OCI-LY3 (cell line): ENCODE results near the gene RPN2.

Experiments used
- CTCF ChIP-seq: fragments of 200-600, 300-600 bp; sonication (generic); IDR thresholded peaks from 2 replicates; pipeline ENCODE4 v1.5.1; 2014; ENCODE audit warnings: antibody characterized with exemption, low read length, low read depth
- EZH2phosphoT487 ChIP-seq: fragments of 200-600 bp; shearing (Covaris generic); IDR thresholded peaks from 2 replicates; pipeline ENCODE4 v1.6.1; 2018; ENCODE audit warnings: antibody characterized with exemption, mixed run types, low read depth

GRCh38 chr20:37247547-37247946, 68.4 kb downstream of the RPN2 start:
- TF ChIP-seq CTCF: no peak
- TF ChIP-seq EZH2phosphoT487: no peak
